ENCODE data around the gene VWA1.
"Not testable (repeated sequence)": the region's sequence is repeated elsewhere in the genome, so short reads cannot be mapped to it uniquely, and the experiment has no call there.

VWA1 gene

DNA sequence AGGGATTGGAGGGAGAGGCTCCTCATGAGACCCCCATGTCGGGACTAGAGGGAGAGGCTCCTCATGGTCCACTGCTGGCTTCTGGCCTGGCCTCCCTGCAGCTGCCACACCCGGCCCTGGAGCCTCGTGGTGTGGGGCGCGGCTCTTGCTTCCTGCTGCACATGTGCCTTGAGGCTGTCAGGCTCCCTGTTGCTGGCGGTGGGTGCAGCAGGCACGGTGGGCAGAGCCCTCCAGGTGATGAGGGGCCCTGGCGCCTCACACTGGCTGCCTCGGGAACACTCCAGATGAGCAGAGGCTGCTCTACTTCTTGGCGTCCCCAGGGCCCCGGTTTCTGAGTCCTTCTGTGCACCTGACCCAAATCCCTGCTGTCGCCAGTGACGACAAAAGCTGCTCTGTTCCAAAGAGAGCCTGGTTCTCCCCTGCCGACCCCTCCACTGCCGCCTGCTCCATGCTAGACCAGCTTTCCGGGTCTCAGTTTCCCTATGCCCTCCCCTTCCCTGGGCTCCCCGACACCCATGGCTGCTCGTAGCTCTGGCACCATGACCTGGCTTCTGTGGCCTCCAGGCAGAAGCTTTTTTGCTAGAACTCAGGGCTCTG, 26.3 kb downstream of the VWA1 start:
- no peak for DNase-seq

DNA sequence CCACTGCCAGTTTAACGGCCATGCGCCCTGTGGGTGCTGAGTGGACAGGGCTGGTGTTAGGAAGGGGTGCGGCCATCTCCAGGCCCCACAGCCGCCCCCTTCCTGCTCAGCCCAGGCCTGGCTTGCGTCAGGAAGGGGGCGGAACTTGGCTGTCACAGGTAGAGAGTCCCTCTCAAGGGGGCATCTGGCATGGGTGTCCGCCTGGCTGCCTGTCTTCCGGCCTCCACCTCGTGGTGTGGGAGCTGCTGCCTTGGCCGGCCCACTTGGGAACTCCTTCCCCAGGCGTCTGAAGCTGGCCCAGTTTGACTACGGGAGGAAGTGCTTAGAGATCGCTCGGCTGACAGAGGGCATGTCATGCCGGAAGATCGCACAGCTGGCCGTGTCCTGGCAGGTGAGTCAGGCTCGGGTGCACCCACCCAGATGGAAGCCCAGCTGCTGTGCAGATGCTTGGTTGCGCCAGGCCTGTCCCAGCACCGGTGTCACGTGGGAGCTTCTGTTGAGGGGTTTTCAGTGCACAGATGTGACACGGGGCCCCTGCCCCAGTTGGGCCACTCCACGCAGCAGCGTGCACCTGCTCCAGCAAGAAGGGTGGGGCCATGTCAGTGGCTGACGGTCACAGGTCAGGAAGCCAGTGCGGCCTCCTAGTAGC, 27.0 kb downstream of the VWA1 start:
- no peak for DNase-seq

DNA sequence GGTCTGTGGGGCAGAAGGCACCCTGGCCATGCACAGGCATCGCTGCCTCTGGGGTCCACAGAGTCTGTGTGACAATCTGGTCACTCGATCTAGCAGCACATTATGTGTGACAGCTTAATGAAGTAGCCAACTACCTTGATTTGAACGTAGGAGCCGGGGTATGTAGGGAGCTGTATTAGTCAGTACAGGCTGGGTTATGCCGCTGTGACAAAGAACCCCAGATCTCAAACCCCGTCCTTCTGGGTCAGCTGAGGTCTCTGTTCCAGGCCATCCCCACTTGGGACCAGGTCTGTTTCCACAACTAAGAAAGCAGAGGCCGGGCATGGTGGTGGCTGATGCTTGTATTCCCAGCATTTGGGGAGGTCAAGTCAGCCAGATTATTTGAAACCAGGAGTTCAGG, 27.8 kb downstream of the VWA1 start:
- DNase-seq, result no peak

DNA sequence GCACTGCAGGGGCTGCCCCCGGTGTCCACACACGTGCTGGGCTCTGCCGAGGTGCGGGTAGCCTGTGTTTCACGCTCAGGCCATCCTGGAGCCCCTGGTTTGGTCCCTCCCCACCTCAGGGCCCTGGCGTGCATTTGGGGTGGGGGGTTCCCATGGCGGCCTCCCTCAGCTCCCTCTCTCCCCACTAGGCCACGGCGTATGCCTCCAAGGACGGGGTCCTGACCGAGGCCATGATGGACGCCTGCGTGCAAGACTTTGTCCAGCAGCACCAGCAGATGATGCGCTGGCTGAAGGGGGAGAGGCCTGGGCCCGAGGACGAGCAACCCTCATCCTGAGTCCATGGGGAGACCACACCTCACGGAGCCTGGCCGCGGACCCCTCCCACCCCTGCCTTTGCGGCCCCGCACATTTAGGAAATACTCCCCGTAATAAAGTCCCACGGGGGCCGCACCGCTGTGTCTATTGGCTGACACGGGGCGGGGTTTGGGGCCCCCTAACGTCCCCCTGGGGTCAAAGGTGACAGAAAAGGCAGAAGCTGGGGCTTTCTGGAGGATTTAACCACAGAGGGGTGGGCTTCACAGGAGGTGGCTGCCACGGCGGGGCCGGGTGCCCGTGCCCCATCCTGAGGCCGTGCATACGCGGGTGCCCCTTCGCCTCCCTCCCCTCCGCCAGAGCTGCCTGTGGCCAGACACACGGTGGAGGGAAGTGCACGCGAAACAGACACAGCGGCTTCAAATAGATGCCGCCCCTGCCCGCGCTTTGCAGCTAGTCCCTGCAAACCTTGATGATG, 32.9 kb downstream of the VWA1 start:
- DNase-seq, result not testable (repeated sequence)

DNA sequence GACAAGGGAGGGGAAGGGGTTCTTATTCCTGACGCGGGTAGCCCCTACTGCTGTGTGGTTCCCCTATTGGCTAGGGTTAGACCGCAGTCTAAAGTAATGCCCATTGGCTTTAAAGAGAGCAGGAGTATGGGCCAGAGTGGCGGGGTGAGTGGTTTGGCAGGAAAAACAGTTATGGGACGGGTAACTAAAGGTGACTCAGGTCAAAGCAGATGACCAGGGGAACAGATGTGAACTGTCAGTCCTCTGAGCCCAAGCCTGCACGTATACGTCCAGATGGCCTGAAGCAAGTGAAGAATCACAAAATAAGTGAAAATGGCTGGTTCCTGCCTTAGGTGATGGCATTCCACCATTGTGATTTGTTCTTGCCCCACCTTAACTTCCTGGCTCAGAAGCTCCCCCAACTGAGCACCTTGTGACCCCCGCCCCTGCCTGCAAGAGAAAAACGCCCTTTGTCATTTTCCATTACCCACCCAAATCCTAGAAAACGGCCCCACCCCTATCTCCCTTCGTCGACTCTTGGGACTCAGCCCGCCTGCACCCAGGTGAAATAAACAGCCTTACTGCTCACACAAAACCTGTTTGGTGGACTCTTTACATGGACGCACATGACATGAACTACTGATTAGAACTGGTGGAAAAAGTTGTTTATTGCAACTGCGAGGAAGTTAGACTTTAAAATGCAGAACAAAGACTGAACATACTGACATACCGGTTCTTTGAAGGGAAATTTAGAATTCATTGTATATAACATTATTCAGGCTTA, 35.3 kb downstream of the VWA1 start:
- no peak for DNase-seq

DNA sequence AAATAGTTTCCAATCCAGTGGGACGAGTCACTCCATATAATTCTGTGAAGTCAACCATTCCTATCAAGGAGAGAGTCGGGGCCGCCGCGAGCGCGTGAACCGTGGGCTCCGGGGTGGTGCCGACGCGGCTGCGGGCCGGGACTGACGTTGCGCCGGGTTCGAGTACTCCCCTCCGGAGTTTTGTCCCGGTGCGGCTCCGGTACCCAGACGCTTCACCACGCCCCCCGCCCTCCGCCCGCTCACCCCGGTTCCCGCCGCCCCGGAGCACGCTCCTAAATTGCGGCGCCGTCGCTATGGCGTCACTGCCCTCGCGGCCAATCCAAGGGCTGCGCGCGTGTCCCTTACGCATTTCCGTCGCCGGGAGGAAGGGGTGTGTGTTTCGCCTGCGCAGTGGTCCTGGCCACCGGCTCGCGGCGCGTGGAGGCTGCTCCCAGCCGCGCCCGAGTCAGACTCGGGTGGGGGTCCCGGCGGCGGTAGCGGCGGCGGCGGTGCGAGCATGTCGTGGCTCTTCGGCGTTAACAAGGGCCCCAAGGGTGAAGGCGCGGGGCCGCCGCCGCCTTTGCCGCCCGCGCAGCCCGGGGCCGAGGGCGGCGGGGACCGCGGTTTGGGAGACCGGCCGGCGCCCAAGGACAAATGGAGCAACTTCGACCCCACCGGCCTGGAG, 36.0 kb downstream of the VWA1 start, which contains the start of gene ATAD3B:
ATAD3B (plus strand) TSS at position 377 of the 664 bp plus-strand sequence; CDS start at position 497, 120 bp downstream.
- DNase-seq, result peak; percentile 59 to 84

DNA sequence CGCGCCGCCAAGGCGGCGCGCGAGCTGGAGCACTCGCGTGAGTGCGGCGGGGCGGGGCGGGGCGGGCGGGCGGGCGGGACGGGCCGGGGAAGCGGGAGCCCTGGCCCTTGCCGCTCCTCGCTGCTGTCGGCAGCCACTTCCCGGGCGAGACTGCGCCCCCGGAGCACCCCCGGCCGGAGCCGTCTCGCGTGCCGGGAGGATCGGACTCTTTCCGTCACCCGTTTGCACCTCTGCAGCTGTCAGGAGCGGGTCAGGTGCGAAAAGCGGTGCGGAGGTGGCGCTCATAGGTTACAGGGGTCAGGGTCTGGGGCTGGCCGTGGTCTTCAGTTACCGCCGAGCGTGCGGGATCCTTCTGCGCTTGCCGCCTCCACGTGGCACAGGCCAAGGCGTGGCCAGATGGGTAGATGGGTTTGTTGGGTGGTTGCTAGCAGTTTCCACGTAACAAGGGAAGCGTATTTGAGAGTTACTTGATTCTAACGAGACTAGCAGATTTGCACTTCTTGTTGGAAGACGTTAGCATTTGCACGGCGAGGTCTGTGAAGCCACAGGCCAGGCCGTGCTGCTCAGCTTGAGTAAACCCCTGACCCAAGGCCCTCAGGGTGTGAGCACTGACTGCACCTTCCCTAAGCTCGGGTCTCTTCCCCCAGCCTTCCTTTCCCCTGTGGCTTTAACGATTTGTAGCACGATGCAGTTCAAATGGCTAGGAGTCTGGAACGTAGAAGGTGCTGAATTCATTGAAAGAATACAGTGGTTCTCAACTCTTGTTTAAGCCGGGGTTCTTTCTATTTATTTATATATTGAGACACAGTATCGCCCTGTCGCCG, 36.8 kb downstream of the VWA1 start:
- DNase-seq, result not testable (repeated sequence)

DNA sequence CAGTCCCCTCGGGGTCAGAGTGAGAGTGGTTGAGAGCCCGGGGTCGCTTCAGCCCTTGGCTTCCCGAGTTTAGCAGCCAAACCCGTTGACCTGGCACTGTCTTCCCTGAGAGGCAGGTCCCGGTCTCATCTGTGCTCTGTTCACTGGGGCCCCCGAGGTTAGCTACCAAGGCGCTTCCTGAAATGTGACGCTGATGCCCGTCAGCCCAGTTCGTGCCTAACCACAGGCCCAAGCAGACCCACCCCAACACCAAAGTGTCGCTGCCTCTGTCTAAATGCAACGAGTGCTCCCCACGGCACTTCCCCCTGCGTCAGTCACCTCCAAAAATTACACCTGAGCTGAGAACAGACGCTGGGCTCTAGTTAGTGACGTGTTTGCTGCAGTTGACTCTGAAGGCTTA, 40.5 kb downstream of the VWA1 start:
- not testable (repeated sequence) for DNase-seq

DNA sequence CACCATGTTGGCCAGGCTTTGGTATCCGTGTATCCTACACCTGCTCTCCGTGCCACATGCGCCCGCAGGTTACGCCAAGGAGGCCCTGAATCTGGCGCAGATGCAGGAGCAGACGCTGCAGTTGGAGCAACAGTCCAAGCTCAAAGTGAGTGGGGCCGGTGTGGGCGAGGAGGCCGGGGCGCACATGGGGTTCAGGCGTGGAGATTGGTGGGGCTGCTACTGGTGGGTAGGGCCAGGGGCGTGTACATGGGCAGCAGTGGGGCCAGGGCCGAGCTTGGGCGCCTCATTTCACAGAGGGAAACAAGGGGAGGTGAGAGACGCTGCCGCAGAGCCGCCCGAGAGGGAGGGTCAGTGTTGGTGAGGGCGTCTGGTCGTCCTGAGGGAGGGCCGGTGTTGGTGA, 41.7 kb downstream of the VWA1 start:
- DNase-seq, result no peak

DNA sequence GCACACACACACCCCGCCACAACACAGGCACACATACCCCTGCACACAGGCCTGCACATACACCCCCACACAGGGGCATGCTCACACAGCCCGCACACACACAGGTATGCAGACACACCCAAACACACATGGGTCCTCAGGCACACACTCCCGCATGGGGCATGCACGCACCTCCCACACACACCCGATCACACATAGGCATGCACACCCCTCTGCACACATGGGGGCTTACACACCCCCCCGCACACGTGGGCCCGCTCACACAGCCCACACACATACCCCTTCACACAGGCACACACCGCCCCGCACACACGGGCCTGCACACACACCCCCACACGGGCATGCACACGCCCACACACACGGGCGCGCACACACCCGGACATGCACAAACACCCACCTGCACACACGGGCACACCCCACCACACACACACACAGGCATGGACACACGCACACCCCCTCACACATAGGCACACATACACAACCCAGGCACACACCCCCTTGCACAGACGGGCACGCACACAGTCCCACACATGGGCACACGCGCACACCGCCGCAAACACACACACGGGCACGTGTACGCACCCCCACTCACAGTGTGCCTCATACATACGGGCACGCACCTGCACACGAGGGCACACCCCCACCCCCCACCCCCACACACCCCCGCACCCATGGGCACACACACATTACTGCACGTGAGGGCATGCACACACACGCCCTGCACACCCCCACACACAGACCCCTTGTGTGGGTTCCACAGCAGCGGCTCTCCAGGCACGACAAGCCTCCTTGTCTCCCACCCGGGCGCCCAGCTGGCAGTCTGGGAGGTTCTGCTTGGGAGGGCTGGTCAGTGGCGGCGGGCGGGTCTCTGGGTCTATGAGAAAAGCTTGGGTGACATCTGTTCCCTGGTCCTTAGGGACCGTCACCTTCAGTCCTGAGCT, 44.3 kb downstream of the VWA1 start:
- DNase-seq, result no peak

DNA sequence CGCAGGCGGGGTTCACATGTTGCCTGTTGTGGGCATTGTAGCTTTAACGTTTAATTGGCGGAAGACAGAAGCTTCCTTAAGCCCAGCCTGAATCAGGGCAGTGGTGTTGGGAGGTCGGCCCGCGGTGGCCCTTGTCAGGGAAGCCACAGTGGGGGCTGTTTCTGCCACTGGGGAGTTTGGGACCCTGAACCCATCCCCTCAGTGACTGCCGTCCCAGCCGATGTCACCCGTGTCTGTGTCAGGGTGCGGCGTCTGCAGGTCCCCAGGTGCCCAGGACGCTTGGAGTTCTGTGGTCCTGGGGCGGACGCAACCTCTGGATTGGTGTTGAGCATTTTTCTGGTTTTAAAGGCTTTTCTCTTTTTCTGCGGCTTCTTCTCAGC, 45.0 kb downstream of the VWA1 start:
- not testable (repeated sequence) for DNase-seq

DNA sequence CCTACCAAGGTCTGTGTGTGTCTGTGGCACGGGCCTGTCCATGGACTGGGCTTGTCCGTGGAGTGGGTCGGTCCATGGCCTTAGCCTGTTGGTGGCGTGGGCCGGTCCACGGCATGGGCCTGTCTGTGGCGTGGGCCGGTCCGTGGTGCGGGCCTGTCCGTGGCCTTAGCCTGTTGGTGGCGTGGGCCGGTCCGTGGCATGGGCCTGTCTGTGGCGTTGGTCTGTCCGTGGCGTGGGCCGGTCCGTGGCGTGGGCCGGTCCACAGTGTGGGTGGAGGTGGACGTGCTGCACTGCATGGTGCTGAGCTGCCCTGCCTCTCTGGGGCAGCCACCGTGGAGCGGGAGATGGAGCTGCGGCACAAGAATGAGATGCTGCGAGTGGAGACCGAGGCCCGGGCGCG, 46.3 kb downstream of the VWA1 start:
- DNase-seq, result not testable (repeated sequence)

DNA sequence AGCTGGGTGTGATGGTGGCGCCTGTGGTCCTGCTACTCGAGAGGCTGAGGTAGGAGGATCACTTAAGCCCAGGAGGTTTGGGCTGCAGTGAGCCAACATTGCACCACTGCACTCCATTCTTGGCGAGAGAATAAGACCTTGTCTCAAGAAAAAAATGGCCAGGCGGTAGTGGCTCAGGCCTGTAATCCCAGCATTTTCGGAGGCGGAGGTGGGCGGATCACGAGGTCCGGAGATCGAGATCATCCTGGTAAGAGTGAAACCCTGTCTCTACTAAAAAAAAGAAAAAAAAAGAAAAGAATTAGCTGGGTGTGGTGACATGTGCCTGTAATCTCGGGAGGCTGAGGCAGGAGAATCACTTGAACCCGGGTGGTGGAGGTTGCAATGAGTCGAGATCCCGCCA, 47.4 kb downstream of the VWA1 start:
- no peak for DNase-seq

DNA sequence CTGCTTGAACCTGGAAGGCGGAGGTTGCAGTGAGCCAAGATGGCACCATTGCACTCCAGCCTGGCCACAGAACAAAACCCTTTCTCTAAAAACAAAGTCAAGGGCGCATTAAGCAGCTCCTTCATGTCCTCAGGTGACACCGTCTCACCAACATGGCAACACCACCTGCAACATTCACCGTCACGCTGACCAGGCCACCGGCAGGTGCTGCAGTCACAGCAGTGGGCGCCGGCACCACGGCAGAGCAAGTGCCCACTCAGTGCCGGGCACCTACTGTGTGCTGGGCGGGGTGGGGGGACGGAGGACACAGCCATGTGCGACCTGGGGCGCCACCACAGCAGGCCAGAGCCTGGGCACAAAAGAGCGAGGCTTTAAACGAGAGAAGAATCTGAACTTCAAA, 48.2 kb downstream of the VWA1 start:
- no peak for DNase-seq

DNA sequence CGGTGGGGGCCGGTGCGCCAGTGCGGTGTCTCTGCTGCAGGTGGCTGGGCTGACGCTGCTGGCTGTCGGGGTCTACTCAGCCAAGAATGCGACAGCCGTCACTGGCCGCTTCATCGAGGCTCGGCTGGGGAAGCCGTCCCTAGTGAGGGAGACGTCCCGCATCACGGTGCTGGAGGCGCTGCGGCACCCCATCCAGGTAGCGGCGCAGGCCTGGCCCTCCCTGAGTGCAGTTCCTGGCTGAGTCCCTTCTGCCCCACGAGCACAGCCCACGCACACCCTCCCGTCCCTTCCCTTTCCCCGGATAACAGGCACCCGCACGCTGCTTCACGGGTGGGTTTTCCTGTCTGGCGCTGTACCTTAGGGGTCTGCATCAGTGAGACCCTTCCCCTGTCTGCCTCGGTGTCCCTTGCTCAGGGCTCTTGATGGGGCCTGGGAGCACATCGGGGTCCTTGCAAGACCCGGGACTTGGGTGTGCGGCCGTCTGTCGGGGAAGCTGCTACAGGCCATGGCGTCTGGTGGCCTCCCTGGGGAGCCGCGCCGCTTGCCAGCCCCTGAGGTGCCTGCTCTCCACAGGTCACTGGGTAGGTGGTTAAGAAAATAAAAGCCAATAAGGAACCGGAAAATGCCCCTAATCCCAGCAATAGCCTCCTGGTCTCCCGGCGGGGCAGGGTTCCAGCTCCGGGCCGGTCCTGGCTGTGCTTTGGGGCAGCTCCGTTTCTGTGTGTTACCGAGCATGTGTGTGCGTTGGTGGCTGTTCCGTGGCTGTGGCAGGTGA, 49.7 kb downstream of the VWA1 start:
- DNase-seq, result not testable (repeated sequence)

DNA sequence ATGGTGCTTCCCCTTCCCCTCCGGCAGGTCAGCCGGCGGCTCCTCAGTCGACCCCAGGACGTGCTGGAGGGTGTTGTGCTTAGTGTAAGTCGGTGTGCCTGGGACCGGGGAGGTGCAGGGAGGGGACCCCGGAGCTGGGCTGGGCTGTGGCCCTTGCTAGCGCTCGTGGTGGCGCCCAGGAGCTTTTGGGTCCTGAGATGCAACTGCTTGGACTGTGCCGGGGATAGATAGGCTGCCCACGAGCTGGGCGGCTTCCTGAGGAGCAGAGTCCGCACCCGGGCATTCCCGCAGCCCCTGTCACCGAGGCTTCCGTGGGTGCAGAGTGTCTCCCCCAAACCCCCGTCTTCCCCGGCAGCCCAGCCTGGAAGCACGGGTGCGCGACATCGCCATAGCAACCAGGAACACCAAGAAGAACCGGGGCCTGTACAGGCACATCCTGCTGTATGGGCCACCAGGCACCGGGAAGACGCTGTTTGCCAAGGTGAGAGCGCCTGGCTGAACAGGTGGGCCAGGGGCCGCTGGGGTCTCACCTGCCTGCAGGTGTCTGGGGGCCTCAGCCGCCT, 50.3 kb downstream of the VWA1 start:
- DNase-seq, result not testable (repeated sequence)

DNA sequence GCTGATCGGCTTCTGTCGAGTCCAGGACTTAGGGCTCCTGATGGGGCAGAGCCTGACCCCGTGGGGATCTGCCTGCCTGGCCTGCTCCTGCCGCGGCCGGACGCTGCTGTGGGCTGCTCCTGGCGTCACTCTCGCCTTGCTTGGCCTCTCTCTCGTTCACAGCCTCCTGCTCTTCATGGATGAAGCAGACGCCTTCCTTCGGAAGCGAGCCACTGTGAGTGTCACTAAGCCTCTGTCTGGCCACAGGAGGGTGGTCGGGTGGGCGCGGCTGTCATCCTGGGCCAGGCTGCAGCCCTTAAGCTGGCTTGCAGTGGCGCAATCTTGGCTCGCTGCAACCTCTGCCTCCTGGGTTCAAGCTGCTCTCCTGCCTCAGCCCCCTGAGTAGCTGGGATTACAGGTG, 52.2 kb downstream of the VWA1 start:
- DNase-seq, result no peak

DNA sequence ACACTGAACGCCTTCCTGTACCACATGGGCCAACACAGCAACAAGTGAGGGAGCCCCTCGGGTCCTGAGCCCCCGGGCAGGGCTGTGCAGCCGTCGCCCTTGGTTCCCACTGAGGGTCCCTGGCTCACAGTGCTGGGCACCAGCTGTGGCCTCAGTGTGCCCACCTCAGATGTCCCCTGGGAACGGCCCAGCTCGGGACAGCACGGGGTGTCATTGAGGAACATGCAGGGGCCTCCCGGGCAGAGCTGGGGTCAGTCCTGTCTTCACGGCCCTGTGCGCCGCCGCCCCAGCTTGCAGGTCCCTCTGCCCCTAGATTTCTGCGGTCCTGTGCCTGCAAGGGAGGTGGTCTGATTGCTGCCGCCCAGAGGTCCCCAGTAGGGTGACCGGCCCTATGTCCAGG, 53.7 kb downstream of the VWA1 start:
- no peak for DNase-seq

DNA sequence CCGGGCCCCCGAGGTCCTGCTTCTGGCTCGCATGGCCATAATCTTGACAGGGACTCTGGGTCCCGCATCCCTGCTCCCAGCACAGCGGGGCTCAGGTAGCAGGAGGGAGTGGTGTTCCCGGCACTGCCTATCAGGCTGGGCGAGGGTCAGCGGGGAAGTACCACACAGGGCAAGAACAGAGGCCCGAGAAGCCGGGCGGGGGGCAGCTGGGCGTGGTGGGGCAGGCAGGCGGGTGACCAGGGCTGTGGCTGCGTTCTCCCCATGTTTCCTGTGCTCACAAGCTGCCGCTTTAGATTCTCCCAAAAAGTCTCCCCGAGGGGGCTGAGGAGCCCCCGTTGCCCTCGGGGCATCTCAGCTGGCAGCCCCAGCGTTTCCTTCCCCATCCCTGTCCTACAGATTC, 54.4 kb downstream of the VWA1 start:
- DNase-seq, result no peak
